Stomach (tissue), 9 donors: ENCODE measurements around the gene EIF4G3. TPM values are rescaled to one million over a fixed set of nuclear protein-coding genes. Genes with fewer than 3 reads are reported as not detected.

Experiments
- DNase-seq, 2 donors: peaks; one replicate each; pipeline versions ENCODE4 v3.0.0 to v3.0.0-alpha.2; 2013 to 2019
- H3K27ac ChIP-seq, 5 donors: fragments of 200-600 bp in 4 of 5; sonication (generic) in 4 of 5; one replicate each; pipeline ENCODE4 v1.5.1; 2013 to 2019; ENCODE audit warnings: mild to moderate bottlenecking in 1 of 5, moderate library complexity in 1 of 5
- H3K27me3 ChIP-seq, 3 donors: fragments of 200-600 bp; sonication (generic); one replicate each; pipeline ENCODE4 v1.5.1; 2017 to 2019; ENCODE audit warnings: mixed run types in 1 of 3
- H3K36me3 ChIP-seq, 4 donors: fragments of 200-600 bp; sonication (generic); 1 replicate in 3 of 4; 2 replicates in 1 of 4; pipeline ENCODE4 v1.5.1; 2016 to 2019
- H3K4me1 ChIP-seq, 4 donors: fragments of 200-600 bp; sonication (generic); one replicate each; pipeline ENCODE4 v1.5.1; 2016 to 2019
- H3K4me3 ChIP-seq, 4 donors: fragments of 200-600 bp; sonication (generic) in 3 of 4; one replicate each; pipeline ENCODE4 v1.5.1; 2016 to 2019; ENCODE audit warnings: mild to moderate bottlenecking in 1 of 4
- H3K9me3 ChIP-seq, 4 donors: fragments of 200-600 bp; sonication (generic); one replicate each; pipeline ENCODE4 v1.5.1; 2016 to 2019
- CTCF ChIP-seq, 7 experiments: fragments of 450-650 bp in 4 of 7; fragments of 200-600 bp in 3 of 7; sonication (generic) in 3 of 7; IDR thresholded peaks; one replicate each; pipeline ENCODE4 v1.5.1; 2016 to 2019; ENCODE audit warnings: antibody characterized with exemption in 7 of 7, control low read depth in 2 of 7, mild to moderate bottlenecking in 1 of 7
- EP300 ChIP-seq: sonication (generic); formaldehyde crosslinking; IDR thresholded peaks from one replicate; pipeline ENCODE4 v1.6.1; 2017; ENCODE audit warnings: antibody characterized with exemption
- POLR2A ChIP-seq, 4 donors: fragments of 450-650 bp; IDR thresholded peaks; one replicate each; pipeline ENCODE4 v1.6.1; 2016; ENCODE audit warnings: antibody characterized with exemption in 4 of 4, control low read depth in 2 of 4, mild to moderate bottlenecking in 1 of 4, moderate library complexity in 1 of 4
- POLR2AphosphoS5 ChIP-seq, 3 donors: sonication (generic); formaldehyde crosslinking; IDR thresholded peaks; one replicate each; pipeline ENCODE4 v1.6.1; 2016; ENCODE audit warnings: antibody characterized with exemption in 3 of 3
- WGBS, 5 donors: extraction: QIAGEN DNeasy Blood & Tissue Kit in 3 of 5; methylation state at CpG; one replicate each; pipeline versions ENCODE4 v1.1.5 to v1.1.7; 2013 to 2018; 5-methylcytosine and 5-hydroxymethylcytosine counted together
- intact Hi-C: fragments of 100-400 bp; cut with DNase I; formaldehyde crosslinking; loops from one replicate; pipeline ENCODE4 v1.15.1; 2023; ENCODE audit warnings: low total_unique reads
- polyA plus RNA-seq, 3 donors: library from polyadenylated mRNA; stranded (reverse); fragments of 200-250 nt; gene quantifications; one replicate each; pipeline ENCODE4 v1.2.3, GENCODE V29; 2013
- total RNA-seq, 5 donors: library from RNA; depleted of rRNA; stranded (reverse); fragments of >200 nt; gene quantifications; one replicate each; pipeline versions ENCODE4 v1.1.0 to v1.2.3, GENCODE V29; 2014 to 2016
- donor health status: healthy with polysubstance abuse.
- donor health status: Bipolar disorder and iron deficiency.
- donor health status: healthy.

The EIF4G3 gene
- total and polyA plus RNA-seq, 8 donors, result 6.3 to 63.3 (median 44.7) TPM

- intact Hi-C loops, result no loop called here
- Histone ChIP-seq H3K9me3 (no peaks in the 10 kb centered on the region), H3K27ac (no peak overlapping the region), H3K27me3 (no peaks in the 10 kb centered on the region), H3K4me3 (no peak overlapping the region), H3K4me1 (peaks cover 5 to 43% (median 18%) of the 10 kb centered on the region in 4 donors), H3K36me3 (peaks cover 0 to 16% (median 0%) of the 10 kb centered on the region in 4 donors)
- TF ChIP-seq POLR2A (IDR thresholded peaks at IDR 0.05), result no peak
- TF ChIP-seq POLR2AphosphoS5 (IDR thresholded peaks at IDR 0.05), result no peak
- TF ChIP-seq EP300, result no peak
- 89 to 96% (median 93%) methylated on average over 3 of the region's 3 CpGs for WGBS, 5 donors
- DNase-seq, result no peak
Observed at GRCh38 chr1:21052034-21052433, 124.7 kb downstream of the EIF4G3 start.

- intact Hi-C loops, result no loop called here
- no peaks in the 10 kb centered on the region for H3K27me3 ChIP-seq
- H3K9me3 ChIP-seq, result no peaks in the 10 kb centered on the region
- TF ChIP-seq EP300, result no peak
- no peak for TF ChIP-seq CTCF (IDR thresholded peaks at IDR 0.05)
- TF ChIP-seq POLR2A (IDR thresholded peaks at IDR 0.05), result no peak
- no peak for TF ChIP-seq POLR2AphosphoS5 (IDR thresholded peaks at IDR 0.05)
- H3K36me3 ChIP-seq, result peaks cover 0 to 16% (median 0%) of the 10 kb centered on the region in 4 donors
- no peak overlapping the region for H3K4me3 ChIP-seq
- H3K4me1 ChIP-seq, result peaks cover 5 to 36% (median 18%) of the 10 kb centered on the region in 4 donors
- no peak for DNase-seq
- 88 to 93% (median 92%) methylated on average over 2 of the region's 2 CpGs for WGBS, 5 donors
- H3K27ac ChIP-seq, result no peak overlapping the region
Observed at GRCh38 chr1:21051177-21051825, 125.4 kb downstream of the EIF4G3 start.

- Histone ChIP-seq H3K36me3 (peaks cover 0 to 16% (median 0%) of the 10 kb centered on the region in 4 donors), H3K27me3 (no peaks in the 10 kb centered on the region), H3K4me3 (no peak overlapping the region), H3K27ac (no peak overlapping the region), H3K9me3 (no peaks in the 10 kb centered on the region), H3K4me1 (peaks cover 5 to 44% (median 19%) of the 10 kb centered on the region in 4 donors)
- peak in 1 of 2 donors; percentile 28 for DNase-seq
- WGBS, 5 donors, result 20 to 42% (median 27%) methylated on average over 4 of the region's 4 CpGs
- intact Hi-C loops, result no loop called here
- TF ChIP-seq POLR2AphosphoS5 (IDR thresholded peaks at IDR 0.05) (peak in 1 of 3 donors; percentile 51), CTCF (IDR thresholded peaks at IDR 0.05) (no peak), POLR2A (IDR thresholded peaks at IDR 0.05) (no peak)
Observed at GRCh38 chr1:21050031-21050430, 126.7 kb downstream of the EIF4G3 start.

- no peak for DNase-seq
- 85 to 99% (median 95%) methylated on average over 4 of the region's 4 CpGs for WGBS, 5 donors
- Histone ChIP-seq H3K4me1 (peaks cover 5 to 50% (median 19%) of the 10 kb centered on the region in 4 donors), H3K36me3 (peaks cover 0 to 16% (median 0%) of the 10 kb centered on the region in 4 donors), H3K27me3 (no peaks in the 10 kb centered on the region), H3K9me3 (no peaks in the 10 kb centered on the region), H3K27ac (no peak overlapping the region), H3K4me3 (no peak overlapping the region)
- intact Hi-C loops, result no loop called here
- TF ChIP-seq CTCF (IDR thresholded peaks at IDR 0.05), result no peak
- no peak for TF ChIP-seq EP300
- TF ChIP-seq POLR2AphosphoS5 (IDR thresholded peaks at IDR 0.05), result no peak
- no peak for TF ChIP-seq POLR2A (IDR thresholded peaks at IDR 0.05)
Observed at GRCh38 chr1:21048462-21048861, 128.2 kb downstream of the EIF4G3 start.

- Histone ChIP-seq H3K4me1 (peaks cover 5 to 61% (median 19%) of the 10 kb centered on the region in 4 donors), H3K36me3 (peaks cover 0 to 16% (median 0%) of the 10 kb centered on the region in 4 donors), H3K9me3 (no peaks in the 10 kb centered on the region), H3K4me3 (no peak overlapping the region), H3K27ac (no peak overlapping the region), H3K27me3 (no peaks in the 10 kb centered on the region)
- intact Hi-C loops, result no loop called here
- TF ChIP-seq POLR2AphosphoS5 (IDR thresholded peaks at IDR 0.05) (no peak), POLR2A (IDR thresholded peaks at IDR 0.05) (no peak), EP300 (no peak), CTCF (IDR thresholded peaks at IDR 0.05) (no peak)
- 82 to 89% (median 85%) methylated on average over 3 of the region's 3 CpGs for WGBS, 5 donors
- DNase-seq, result no peak
Observed at GRCh38 chr1:21046132-21046531, 130.6 kb downstream of the EIF4G3 start.
